HG02759 (cell line): ENCODE data around the gene EIF4E1B.
"Not testable (repeated sequence)": the region's sequence is repeated elsewhere in the genome, so short reads cannot be mapped to it uniquely, and the experiment has no call there.

Experiments
- ATAC-seq: cut with Tn5 transposase; IDR thresholded peaks from one replicate; pipeline ENCODE4 v1.9.1; 2021; ENCODE audit warnings: mild to moderate bottlenecking, moderate library complexity; ENCODE audit not compliant: unreplicated experiment

Gene EIF4E1B, protein sequence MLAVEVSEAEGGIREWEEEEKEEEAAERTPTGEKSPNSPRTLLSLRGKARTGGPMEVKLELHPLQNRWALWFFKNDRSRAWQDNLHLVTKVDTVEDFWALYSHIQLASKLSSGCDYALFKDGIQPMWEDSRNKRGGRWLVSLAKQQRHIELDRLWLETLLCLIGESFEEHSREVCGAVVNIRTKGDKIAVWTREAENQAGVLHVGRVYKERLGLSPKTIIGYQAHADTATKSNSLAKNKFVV

DNA sequence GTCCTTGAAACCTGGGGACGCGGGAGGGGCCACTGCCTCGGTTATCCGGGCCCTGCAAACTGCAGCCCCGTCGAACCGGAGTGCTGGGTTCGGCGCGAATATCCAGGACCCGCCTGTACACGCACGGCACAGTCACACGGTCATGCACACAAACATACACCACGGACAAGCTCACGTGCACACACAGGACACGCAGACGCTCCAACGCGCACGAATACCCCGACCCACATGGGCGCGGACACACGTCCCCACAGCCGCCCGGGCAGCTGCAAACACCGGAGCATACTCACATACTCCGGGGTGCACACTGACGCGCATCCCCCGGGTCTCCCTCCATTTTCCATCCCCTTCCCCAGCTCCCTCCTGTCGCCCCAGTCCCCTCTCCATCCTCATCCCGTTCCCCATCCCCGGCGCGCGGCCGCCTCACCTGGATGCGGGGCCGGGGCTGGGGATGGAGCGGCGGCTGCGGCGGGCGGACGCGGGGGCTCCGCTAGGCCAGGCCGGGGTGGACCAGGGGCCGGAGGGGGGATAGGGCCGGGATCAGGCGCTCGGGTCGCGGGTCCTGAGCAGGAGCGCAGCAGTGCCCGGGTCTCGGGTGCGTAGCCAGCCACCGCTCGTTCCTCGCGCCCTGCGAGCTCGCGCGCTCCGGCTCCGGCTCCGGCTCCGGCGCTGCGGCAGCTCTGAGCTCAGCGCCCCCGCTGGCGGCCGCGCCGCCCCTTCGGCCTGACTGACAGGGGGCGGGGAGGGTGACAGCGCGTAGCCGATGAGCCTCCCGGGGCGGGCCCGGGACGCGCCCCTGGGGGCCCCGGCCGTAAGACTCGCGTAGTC is at the start of gene EIF4E1B, which contains the start of gene SNCB:
Gene EIF4E1B (plus strand): TSS at position 823 of the 828 bp plus-strand sequence. CDS start 12,113 bp downstream, outside the sequence.
Gene SNCB (minus strand): TSS at position 682 of the 828 bp plus-strand sequence. CDS start 880 bp downstream, outside the sequence.
- peak; percentile 89 for ATAC-seq

DNA sequence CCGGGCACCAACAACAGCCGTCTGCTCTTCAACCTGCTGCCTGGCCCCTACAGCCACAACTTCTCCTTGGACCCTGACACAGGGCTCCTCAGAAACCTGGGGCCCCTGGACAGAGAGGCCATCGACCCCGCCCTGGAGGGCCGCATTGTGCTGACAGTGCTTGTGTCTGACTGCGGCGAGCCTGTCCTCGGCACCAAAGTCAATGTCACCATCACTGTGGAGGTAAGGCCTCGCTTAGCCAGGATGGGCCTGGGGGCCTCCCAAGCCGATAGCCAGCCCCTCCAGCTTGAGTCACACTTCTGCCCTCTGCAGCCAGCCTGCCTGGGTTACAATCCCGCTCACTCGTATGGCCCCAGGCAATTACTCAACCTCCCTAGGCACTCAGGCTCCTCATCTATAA is 49.1 kb upstream of the EIF4E1B start:
- no peak for ATAC-seq

- ATAC-seq = no peak
Observed at GRCh38 chr5:176583076-176583475, 47.4 kb upstream of the EIF4E1B start.

- no peak for ATAC-seq
Observed at GRCh38 chr5:176587398-176587797, 43.1 kb upstream of the EIF4E1B start.

DNA sequence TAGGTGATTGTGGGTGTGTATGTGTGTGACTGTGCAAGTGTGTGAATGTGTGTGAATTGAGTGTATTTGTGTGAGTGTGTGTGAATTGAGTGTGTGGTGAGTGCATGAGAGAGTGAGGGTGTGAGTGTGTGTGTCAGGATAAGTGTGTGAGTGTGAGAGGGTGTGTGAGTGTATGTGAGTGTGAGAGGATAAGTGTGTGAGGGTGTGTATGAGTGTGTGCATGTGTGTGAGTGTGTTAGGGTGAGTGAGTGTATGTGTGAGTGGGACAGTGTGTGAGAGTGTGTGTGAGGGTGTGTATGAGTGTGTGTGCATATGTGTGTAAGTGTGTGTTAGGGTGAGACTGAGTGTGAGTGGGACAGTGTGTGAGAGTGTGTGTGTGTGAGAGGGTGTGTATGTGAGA is 42.2 kb upstream of the EIF4E1B start:
- ATAC-seq = no peak

DNA sequence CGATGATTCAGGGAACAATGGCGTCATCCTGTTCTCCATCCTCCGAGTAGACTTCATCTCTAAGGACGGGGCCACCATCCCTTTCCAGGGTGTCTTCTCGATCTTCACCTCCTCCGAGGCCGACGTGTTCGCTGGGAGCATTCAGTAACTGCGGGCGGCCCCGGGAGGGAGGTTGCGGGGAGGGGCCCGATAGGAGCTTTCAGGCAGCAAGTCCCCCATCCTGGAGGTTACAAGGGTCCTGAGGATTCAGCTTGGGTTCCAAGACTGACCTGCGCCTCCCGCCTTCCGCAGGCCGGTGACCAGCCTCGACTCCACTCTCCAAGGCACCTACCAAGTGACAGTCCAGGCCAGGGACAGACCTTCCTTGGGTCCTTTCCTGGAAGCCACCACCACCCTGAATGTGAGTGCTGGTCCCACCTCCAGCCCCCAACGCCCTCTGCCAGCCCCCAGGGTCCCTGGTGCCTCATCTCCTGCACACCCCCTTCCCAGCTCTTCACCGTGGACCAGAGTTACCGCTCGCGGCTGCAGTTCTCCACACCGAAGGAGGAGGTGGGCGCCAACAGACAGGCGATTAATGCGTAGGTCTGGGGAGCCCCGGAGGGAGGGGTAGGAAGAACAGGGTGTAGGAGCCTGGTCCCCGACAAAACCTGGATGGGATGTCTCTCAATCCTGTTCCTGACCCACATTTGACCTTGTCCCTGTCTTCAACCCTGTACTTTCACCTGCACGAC is 41.3 kb upstream of the EIF4E1B start:
- ATAC-seq = no peak

- ATAC-seq = no peak
Observed at GRCh38 chr5:176590035-176590717, 40.3 kb upstream of the EIF4E1B start.

DNA sequence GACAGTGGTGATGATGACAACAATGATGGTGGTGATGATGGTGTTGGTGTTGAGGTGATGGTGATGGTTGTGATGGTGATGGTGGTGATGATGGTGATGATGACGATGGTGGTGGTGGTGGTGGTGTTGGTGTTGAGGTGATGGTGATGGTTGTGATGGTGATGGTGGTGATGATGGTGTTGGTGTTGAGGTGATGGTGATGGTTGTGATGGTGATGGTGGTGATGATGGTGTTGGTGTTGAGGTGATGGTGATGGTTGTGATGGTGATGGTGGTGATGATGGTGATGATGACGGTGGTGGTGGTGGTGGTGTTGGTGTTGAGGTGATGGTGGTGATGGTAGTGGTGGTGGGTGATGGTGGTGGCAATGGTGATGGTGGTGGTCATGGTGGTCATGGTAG is 38.8 kb upstream of the EIF4E1B start:
- ATAC-seq = not testable (repeated sequence)

- no peak for ATAC-seq
Observed at GRCh38 chr5:176592573-176592972, 37.9 kb upstream of the EIF4E1B start.

DNA sequence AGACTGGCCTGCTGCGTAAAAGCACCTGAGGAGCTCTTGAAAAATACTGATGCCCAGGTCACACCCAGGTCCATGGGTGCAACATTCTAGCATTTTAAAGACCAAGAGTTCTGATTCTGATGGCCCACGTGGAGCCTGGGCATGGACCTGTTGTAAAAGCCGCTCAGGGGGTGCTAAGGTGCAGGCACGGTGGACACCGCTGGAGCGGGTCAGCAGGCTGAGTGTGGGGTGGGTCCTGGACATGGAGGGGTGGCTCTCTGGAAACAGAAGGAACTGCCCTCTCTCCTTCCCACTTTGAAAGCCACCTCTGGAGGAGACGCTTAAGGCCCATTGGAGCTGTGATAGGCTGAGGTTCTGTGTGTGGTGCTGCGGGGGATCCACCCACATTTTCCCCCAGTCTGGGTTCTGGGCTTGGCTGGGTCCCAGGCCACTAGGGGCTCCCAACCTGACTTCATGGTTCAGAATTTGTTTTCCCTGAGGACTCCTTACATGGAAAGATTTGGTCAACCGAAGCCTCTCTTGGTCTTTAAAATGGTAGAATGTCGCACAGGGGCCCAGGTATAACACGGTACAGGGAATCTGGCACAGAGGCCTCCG is 37.1 kb upstream of the EIF4E1B start:
- ATAC-seq = no peak

DNA sequence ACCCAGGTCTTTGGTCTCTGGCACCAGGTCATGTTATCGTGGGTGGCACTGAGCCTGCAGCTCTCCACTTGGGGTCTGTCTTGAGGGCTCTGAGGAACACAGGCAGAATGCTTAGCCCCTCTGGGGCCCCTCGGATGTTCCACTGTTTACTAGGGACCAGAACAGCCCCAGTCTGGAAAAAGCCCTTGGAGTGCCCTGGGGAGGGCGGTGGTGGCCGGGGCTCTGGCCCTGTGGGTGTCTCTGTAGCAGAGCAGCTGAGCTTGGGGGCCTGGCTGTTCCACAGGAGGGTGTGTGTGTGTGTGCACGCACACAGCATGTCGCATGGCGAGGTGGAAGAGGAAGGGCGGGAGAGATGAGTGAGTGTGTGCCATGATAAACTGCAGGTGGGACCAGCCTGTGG is 35.9 kb upstream of the EIF4E1B start:
- no peak for ATAC-seq

- no peak for ATAC-seq
Observed at GRCh38 chr5:176595386-176595943, 35.0 kb upstream of the EIF4E1B start.

- ATAC-seq = no peak
Observed at GRCh38 chr5:176596069-176596644, 34.3 kb upstream of the EIF4E1B start.

- peak; percentile 76 for ATAC-seq
Observed at GRCh38 chr5:176596689-176597416, 33.6 kb upstream of the EIF4E1B start.

- no peak for ATAC-seq
Observed at GRCh38 chr5:176597417-176598389, 32.8 kb upstream of the EIF4E1B start.

DNA sequence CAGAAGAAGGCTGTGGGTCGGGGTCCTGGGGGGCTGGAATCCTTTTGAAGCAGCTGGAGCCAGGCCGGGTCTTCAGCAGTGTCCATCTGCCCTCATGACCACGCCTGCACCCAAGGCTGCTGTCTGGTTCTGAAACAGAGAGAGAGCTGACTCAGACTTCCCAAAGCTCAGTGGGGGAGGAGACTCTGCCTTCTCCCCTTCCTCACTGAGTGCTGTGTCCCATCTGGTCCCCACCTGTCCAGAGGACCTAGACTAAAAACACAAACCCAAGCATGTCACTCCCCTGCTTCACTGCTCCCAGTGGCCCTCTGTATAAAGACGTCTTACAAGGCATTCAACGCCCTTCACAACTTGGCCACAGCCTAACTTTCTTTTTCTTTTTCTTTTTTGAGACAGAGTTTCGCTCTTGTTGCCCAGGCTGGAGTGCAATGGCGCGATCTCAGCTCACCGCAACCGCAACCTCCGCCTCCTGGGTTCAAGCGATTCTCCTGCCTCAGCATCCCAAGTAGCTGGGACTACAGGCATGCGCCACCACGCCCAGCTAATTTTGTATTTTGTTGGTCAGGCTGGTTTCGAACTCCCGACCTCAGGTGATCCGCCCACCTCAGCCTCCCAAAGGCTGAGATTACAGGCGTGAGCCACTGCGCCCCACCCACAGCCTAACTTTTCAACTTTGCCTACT is 30.6 kb upstream of the EIF4E1B start:
- not testable (repeated sequence) for ATAC-seq

DNA sequence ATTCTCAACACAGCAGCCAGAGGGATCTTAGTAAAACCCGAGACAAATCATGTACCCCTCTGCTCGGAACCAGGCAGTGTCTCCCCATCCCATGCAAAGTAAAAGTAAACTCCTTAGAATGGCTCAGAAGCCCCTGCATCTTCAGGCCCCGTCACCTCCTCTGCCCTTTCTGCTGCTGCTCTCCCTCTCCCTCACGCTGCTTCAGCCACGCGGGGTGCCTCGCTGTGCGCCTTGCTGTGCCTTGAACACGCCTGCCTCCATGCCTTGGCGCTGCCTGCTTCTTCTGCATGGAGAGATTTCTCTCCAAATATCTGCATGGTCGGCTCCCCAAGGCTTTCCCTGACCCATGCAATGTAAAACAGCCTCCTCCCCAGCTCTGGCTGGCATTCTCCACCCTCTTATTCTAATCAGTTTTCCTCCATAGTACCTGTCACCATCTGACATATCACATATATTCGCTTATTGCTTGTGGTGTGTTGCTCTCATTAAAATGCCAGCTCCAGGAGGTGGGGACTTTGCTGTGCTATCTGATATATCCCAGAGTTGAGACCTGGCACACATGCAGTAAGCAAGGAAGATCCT is 28.5 kb upstream of the EIF4E1B start:
- no peak for ATAC-seq
